ENCODE results near the gene NPBWR2. TPM values are rescaled to one million over a fixed set of nuclear protein-coding genes. Genes with fewer than 3 reads are reported as not detected.

Gene NPBWR2, protein sequence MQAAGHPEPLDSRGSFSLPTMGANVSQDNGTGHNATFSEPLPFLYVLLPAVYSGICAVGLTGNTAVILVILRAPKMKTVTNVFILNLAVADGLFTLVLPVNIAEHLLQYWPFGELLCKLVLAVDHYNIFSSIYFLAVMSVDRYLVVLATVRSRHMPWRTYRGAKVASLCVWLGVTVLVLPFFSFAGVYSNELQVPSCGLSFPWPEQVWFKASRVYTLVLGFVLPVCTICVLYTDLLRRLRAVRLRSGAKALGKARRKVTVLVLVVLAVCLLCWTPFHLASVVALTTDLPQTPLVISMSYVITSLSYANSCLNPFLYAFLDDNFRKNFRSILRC
- polyA plus RNA-seq (2012; ENCODE audit: insufficient read depth, insufficient read length, low read depth) = 0.76 TPM

DNA sequence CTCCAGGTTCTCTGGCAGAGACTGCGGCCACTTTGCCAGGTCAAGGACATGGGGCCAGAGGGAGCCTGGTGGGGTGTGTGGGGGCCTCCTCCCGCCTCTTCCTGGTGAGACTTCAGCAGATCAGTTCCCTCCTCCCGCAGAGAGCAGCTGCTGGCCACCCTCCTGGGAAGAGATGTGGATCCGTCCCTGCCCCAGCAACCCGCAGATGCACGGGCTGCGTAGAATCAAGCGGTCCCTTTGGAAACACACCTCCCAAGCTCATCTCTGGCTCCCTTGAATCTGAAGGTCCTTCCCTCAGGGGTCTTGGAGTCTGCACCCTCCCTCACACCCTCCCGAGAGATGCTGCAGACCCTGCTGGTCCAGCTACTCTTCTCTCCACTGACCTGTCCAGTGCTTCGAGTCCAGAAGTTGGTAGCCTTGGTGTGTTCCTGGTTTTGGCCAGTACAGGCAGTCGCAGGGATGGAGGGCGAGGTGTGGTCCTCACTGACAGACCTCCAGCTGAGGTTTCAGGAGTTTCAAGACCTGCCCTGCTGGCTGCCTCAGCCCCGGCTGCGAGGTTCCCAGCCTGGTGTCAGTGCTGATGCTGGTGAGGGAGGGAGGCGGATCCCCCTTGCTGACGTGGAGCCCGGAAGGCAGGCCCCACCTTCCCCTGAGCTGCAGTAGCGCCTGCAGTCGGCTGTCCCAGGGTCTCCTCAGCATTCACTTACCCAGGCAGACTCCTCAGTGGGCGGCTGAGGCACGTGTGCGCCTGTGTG is at the start of gene NPBWR2:
Gene NPBWR2 (minus strand): TSS at position 585 of the 755 bp plus-strand sequence. CDS start 734 bp downstream, outside the sequence.
- no peaks in the 10 kb centered on the region for H3K27me3 ChIP-seq
- H3K4me3 ChIP-seq (ENCODE audit: low read depth, low read length) = no peak within 1 kb of the TSS
- H3K36me3 ChIP-seq = no peaks in the 10 kb centered on the region; the same call in 1 of the 2 replicates
- H3K9me3 ChIP-seq = no peaks in the 10 kb centered on the region
- peaks cover 39% of the 10 kb centered on the region for H3K4me1 ChIP-seq
- DNase-seq = peak; percentile 72
- TF ChIP-seq, protein P1, sequence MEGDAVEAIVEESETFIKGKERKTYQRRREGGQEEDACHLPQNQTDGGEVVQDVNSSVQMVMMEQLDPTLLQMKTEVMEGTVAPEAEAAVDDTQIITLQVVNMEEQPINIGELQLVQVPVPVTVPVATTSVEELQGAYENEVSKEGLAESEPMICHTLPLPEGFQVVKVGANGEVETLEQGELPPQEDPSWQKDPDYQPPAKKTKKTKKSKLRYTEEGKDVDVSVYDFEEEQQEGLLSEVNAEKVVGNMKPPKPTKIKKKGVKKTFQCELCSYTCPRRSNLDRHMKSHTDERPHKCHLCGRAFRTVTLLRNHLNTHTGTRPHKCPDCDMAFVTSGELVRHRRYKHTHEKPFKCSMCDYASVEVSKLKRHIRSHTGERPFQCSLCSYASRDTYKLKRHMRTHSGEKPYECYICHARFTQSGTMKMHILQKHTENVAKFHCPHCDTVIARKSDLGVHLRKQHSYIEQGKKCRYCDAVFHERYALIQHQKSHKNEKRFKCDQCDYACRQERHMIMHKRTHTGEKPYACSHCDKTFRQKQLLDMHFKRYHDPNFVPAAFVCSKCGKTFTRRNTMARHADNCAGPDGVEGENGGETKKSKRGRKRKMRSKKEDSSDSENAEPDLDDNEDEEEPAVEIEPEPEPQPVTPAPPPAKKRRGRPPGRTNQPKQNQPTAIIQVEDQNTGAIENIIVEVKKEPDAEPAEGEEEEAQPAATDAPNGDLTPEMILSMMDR (IDR thresholded peaks at IDR 0.05; ENCODE audit: low read depth, low read length) = no peak

GRCh38 chr20:64156136-64156885 is 48.9 kb upstream of the NPBWR2 start:
- DNase-seq = peak; percentile 48
- TF ChIP-seq, protein P1 (IDR thresholded peaks at IDR 0.05; ENCODE audit: low read depth, low read length) = no peak
- no peaks in the 10 kb centered on the region for H3K9me3 ChIP-seq
- H3K4me1 ChIP-seq = peaks cover 64% of the 10 kb centered on the region
- H3K4me3 ChIP-seq (ENCODE audit: low read depth, low read length) = no peak overlapping the region
- H3K27me3 ChIP-seq = no peaks in the 10 kb centered on the region
- H3K36me3 ChIP-seq = no peaks in the 10 kb centered on the region

DNA sequence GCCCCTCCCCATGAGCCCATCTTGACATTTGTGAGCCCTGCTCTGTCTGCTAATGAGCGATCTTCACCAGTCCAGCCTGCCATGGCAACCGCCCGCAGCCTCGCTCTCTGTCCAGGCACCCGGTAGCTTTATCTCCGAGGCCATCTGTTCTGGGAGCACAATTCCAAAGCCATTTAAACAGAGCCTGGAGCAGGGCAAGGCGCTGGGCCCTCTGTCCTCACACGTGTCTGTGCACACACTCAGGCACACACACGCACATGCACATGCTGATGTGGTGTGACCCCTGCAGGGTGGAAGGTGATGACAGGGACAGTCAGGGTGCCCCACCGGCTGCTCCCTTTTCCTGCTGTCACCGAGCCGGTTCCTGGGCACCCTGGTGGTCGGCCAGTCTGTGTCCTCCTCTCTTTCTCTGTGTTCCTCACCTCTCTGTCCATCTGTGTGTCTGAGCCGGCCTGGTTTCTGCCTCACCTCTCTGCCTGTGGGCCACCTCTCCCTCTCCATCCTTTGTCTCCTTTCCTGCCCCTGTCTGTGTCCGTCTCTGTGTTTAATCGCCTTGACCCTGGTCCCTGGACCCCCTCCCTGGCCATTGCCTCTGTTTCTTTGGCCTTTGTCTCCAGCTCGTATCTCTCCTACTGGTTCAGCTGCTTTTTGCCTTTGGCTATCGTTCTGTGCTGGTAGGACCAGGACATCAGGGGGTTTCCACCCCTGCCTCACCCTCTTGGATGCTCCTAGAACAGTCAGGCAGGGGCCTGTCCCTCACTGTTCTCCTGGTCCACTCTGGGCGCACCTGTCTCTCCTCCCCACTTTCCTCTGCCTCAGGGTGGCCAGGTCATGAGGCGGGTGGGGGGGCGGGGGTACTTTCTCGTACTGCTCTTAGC is 48.1 kb upstream of the NPBWR2 start:
- Histone ChIP-seq H3K27me3 (no peaks in the 10 kb centered on the region), H3K4me3 (ENCODE audit: low read depth, low read length) (no peak overlapping the region), H3K4me1 (peaks cover 56% of the 10 kb centered on the region), H3K9me3 (no peaks in the 10 kb centered on the region), H3K36me3 (no peaks in the 10 kb centered on the region)
- TF ChIP-seq, protein P1 (IDR thresholded peaks at IDR 0.05; ENCODE audit: low read depth, low read length) = 0 out of 2 replicates have a peak, but pooled peaks have one; percentile 6
- peak; percentile 70 for DNase-seq

GRCh38 chr20:64154590-64155257 is 47.4 kb upstream of the NPBWR2 start:
- TF ChIP-seq, protein P1 (IDR thresholded peaks at IDR 0.05; ENCODE audit: low read depth, low read length) = no peak
- H3K9me3 ChIP-seq = no peaks in the 10 kb centered on the region
- H3K4me1 ChIP-seq = peaks cover 50% of the 10 kb centered on the region
- H3K27me3 ChIP-seq = no peaks in the 10 kb centered on the region
- no peaks in the 10 kb centered on the region for H3K36me3 ChIP-seq
- no peak for DNase-seq
- no peak overlapping the region for H3K4me3 ChIP-seq (ENCODE audit: low read depth, low read length)

All from BE2C (cell line).